PC-9 (cell line): ENCODE results near the gene C13orf42. TPM values are rescaled to one million over a fixed set of nuclear protein-coding genes. Genes with fewer than 3 reads are reported as not detected.

Experiments used
- BruUV-seq: library from RNA; stranded (reverse); fragments of 400-500 nt; replicated peaks from 2 replicates; lab custom pipeline; 2021; lab: Mats Ljungman, UMichigan
- CTCF ChIA-PET: fragments of 300-600 bp; sonication (Branson Sonifier 250); formaldehyde crosslinking; loops from one replicate; lab custom pipeline; 2022; ENCODE audit warnings: antibody characterized with exemption; lab: Charles Lee
- POLR2A ChIA-PET: fragments of 300-600 bp; sonication (Branson Sonifier 250); formaldehyde crosslinking; loops from one replicate; lab custom pipeline; 2022; ENCODE audit warnings: antibody characterized with exemption; ENCODE audit not compliant: unreplicated experiment; lab: Charles Lee
- DNase-seq, 2 experiments: peaks; one replicate each; pipeline versions ENCODE4 v3.0.0 to v3.0.0-alpha.2; 2015 to 2022; ENCODE audit warnings: mixed read lengths in 1 of 2
- H2AFZ ChIP-seq: fragments of 200-600 bp; sonication (generic); 2 replicates; pipeline ENCODE4 v1.8.1; 2017; ENCODE audit warnings: antibody characterized with exemption
- H3F3A ChIP-seq: fragments of 200-600 bp; sonication (generic); 2 replicates; pipeline ENCODE4 v1.8.1; 2017; ENCODE audit warnings: antibody characterized with exemption, mild to moderate bottlenecking, low read depth; ENCODE audit not compliant: insufficient read depth
- H3K27ac ChIP-seq: fragments of 200-600 bp; sonication (generic); 2 replicates; pipeline ENCODE4 v1.6.1; 2016; ENCODE audit warnings: mixed run types
- H3K27me3 ChIP-seq: fragments of 200-600 bp; sonication (generic); 2 replicates; pipeline ENCODE4 v1.6.1; 2016; ENCODE audit warnings: low read depth, mixed run types; ENCODE audit not compliant: insufficient read depth
- H3K36me3 ChIP-seq: fragments of 200-600 bp; sonication (generic); 2 replicates; pipeline ENCODE4 v1.6.1; 2016; ENCODE audit warnings: low read depth, mixed run types
- H3K4me1 ChIP-seq: fragments of 200-600 bp; sonication (generic); replicated peaks from 2 replicates; pipeline ENCODE4 v1.6.1; 2016; ENCODE audit warnings: mixed run types; ENCODE audit not compliant: insufficient read depth
- H3K4me2 ChIP-seq: fragments of 200-600 bp; sonication (generic); 2 replicates; pipeline ENCODE4 v1.6.1; 2017; ENCODE audit warnings: mixed run types
- H3K4me3 ChIP-seq: fragments of 200-600 bp; sonication (generic); 2 replicates; pipeline ENCODE4 v1.6.1; 2016; ENCODE audit warnings: mixed run types
- H3K79me2 ChIP-seq: fragments of 200-600 bp; sonication (generic); 2 replicates; pipeline ENCODE4 v1.6.1; 2017; ENCODE audit warnings: low read depth, mixed run types
- H3K9me2 ChIP-seq: fragments of 200-600 bp; sonication (generic); 2 replicates; pipeline ENCODE4 v1.8.1; 2017; ENCODE audit warnings: mild to moderate bottlenecking; ENCODE audit not compliant: insufficient read depth
- H3K9me3 ChIP-seq: fragments of 200-600 bp; sonication (generic); 2 replicates; pipeline ENCODE4 v1.8.1; 2016; ENCODE audit warnings: low read depth; ENCODE audit not compliant: insufficient read depth
- H4K20me1 ChIP-seq: fragments of 200-600 bp; sonication (generic); 2 replicates; pipeline ENCODE4 v1.8.1; 2017; ENCODE audit not compliant: insufficient read depth
- EZH2 ChIP-seq: fragments of 200-600 bp; sonication (generic); IDR thresholded peaks from 2 replicates; pipeline ENCODE4 v1.8.0; 2017; ENCODE audit warnings: antibody characterized with exemption, low read depth
- intact Hi-C: fragments of 100-400 bp; cut with micrococcal nuclease; formaldehyde crosslinking; loops from one replicate; pipeline ENCODE4 v1.10.0; 2022; ENCODE audit not compliant: unreplicated experiment
- total RNA-seq: library from RNA; stranded (reverse); gene quantifications from 2 replicates; pipeline ENCODE4 v1.2.3, GENCODE V29; 2021
- TF ChIP-seq, protein P1 (sequence below): fragments of 200-600 bp; sonication (generic); conservative IDR thresholded peaks from 2 replicates; pipeline ENCODE4 v1.6.1; 2017; ENCODE audit warnings: mixed run types, antibody characterized with exemption, mild to moderate bottlenecking, moderate library complexity

Gene C13orf42
- total RNA-seq, 1 experiment from 2014 or later = not detected

DNA sequence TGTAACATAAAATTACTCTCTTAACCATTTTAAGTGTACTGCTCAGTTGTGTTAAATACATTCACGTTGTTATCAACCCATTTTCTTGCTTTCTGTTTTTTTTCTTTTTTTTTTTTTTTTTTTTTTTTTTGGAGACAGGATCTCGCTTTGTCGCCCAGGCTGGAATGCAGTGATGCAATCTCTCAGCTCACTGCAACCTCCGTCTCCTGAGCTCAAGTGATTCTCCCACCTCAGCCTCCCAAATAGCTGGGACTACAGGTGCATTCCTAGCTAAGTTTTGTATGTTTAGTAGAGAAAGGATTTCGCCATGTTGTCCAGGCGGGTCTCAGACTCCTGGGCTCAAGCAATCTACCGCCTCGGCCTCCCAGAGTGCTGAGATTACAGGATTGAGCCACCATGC lies 42.5 kb upstream of the C13orf42 start:
- intact Hi-C loops = no loop called here
- CTCF ChIA-PET = no interaction called here
- no peaks in the 10 kb centered on the region for H3F3A ChIP-seq
- no peak for DNase-seq
- no TSS peak for BruUV-seq
- no peak overlapping the region for H2AFZ ChIP-seq
- no peaks in the 10 kb centered on the region for H4K20me1 ChIP-seq
- no peak overlapping the region for H3K27ac ChIP-seq
- no peaks in the 10 kb centered on the region for H3K9me2 ChIP-seq
- no peaks in the 10 kb centered on the region for H3K4me1 ChIP-seq
- no peak for TF ChIP-seq EZH2
- TF ChIP-seq, protein P1, sequence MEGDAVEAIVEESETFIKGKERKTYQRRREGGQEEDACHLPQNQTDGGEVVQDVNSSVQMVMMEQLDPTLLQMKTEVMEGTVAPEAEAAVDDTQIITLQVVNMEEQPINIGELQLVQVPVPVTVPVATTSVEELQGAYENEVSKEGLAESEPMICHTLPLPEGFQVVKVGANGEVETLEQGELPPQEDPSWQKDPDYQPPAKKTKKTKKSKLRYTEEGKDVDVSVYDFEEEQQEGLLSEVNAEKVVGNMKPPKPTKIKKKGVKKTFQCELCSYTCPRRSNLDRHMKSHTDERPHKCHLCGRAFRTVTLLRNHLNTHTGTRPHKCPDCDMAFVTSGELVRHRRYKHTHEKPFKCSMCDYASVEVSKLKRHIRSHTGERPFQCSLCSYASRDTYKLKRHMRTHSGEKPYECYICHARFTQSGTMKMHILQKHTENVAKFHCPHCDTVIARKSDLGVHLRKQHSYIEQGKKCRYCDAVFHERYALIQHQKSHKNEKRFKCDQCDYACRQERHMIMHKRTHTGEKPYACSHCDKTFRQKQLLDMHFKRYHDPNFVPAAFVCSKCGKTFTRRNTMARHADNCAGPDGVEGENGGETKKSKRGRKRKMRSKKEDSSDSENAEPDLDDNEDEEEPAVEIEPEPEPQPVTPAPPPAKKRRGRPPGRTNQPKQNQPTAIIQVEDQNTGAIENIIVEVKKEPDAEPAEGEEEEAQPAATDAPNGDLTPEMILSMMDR = no peak
- peaks cover 32% of the 10 kb centered on the region; the same call in 1 of the 2 replicates for H3K27me3 ChIP-seq
- H3K9me3 ChIP-seq = no peaks in the 10 kb centered on the region
- no peaks in the 10 kb centered on the region for H3K79me2 ChIP-seq
- no peaks in the 10 kb centered on the region for H3K36me3 ChIP-seq
- POLR2A ChIA-PET = no interaction called here
- no peak overlapping the region for H3K4me2 ChIP-seq
- no peak overlapping the region for H3K4me3 ChIP-seq

DNA sequence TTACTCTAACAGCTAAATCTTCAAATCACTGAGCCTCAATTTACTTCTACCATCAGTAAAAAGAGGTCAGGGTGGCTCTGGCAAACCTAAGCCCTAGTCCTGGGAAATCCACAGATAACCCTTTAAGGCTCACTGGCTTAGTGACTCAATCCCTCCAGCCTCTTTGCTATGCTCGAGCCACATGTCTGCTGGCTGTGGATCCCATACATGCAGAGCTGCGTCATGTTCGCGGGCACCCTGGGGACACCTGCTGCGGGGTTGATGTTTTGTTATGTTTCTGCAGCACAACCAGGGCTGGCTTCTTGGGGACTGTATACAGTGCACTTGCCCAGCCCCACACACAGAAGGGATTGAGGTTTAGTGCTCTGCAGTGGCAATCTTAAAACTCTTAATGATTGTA lies 41.6 kb upstream of the C13orf42 start:
- no peaks in the 10 kb centered on the region for H4K20me1 ChIP-seq
- no peak overlapping the region for H3K4me3 ChIP-seq
- H3K4me1 ChIP-seq = no peaks in the 10 kb centered on the region
- no peaks in the 10 kb centered on the region for H3K79me2 ChIP-seq
- CTCF ChIA-PET = no interaction called here
- TF ChIP-seq, protein P1 = no peak
- no peak for TF ChIP-seq EZH2
- H3K36me3 ChIP-seq = no peaks in the 10 kb centered on the region
- no peak for DNase-seq
- intact Hi-C loops = no loop called here
- H3K4me2 ChIP-seq = no peak overlapping the region
- peaks cover 40% of the 10 kb centered on the region; the same call in 1 of the 2 replicates for H3K27me3 ChIP-seq
- no TSS peak for BruUV-seq
- no peaks in the 10 kb centered on the region for H3F3A ChIP-seq
- no peaks in the 10 kb centered on the region for H3K9me2 ChIP-seq
- H2AFZ ChIP-seq = no peak overlapping the region
- H3K9me3 ChIP-seq = no peaks in the 10 kb centered on the region
- POLR2A ChIA-PET = no interaction called here
- no peak overlapping the region for H3K27ac ChIP-seq

DNA sequence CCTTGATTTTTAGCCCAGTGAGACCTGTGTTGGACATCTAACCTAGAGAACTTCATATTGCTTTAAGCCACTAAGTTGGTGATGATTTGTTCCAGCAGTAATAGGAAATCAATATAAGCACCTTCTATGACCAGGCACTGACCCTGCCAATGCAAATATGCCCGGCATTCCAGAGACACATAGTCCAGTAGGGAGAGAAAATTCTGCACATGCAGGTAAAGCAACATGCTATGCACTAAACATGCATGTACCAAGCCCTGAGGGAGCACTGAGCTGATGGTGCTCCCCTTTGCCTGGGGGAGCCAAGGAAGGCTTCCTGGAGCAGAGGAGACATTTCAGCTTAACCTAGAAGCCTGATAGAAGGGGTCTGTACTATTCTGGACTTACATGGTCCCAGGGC lies 40.4 kb upstream of the C13orf42 start:
- intact Hi-C loops = no loop called here
- no peak overlapping the region for H3K4me3 ChIP-seq
- no peak overlapping the region for H2AFZ ChIP-seq
- no peaks in the 10 kb centered on the region for H4K20me1 ChIP-seq
- no TSS peak for BruUV-seq
- H3K27ac ChIP-seq = no peak overlapping the region
- CTCF ChIA-PET = no interaction called here
- no peak for DNase-seq
- no peak overlapping the region for H3K4me2 ChIP-seq
- no peaks in the 10 kb centered on the region for H3K79me2 ChIP-seq
- no peaks in the 10 kb centered on the region for H3F3A ChIP-seq
- H3K27me3 ChIP-seq = peaks cover 51% of the 10 kb centered on the region
- no peaks in the 10 kb centered on the region for H3K9me3 ChIP-seq
- TF ChIP-seq, protein P1 = no peak
- no peak for TF ChIP-seq EZH2
- no peaks in the 10 kb centered on the region for H3K9me2 ChIP-seq
- no peaks in the 10 kb centered on the region for H3K4me1 ChIP-seq
- POLR2A ChIA-PET = no interaction called here
- no peaks in the 10 kb centered on the region for H3K36me3 ChIP-seq
